ENCODE measurements around the gene EXOC3.
"Not testable (repeated sequence)": the region's sequence is repeated elsewhere in the genome, so short reads cannot be mapped to it uniquely, and the experiment has no call there.

DNA sequence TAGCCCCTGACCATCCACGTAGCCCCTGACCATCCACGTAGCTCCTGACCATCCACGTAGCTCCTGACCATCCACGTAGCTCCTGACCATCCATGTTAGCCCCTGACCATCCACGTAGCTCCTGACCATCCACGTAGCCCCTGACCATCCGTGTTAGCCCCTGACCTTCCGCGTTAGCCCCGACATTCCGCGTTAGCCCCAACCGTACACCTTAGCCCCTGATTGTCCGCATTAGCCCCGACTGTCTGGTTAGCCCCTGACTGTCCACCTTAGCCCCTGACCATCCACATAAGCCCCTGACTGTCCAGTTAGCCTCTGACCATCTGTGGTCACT lies 44.9 kb upstream of the EXOC3 start:
- TF ChIP-seq, protein P1, sequence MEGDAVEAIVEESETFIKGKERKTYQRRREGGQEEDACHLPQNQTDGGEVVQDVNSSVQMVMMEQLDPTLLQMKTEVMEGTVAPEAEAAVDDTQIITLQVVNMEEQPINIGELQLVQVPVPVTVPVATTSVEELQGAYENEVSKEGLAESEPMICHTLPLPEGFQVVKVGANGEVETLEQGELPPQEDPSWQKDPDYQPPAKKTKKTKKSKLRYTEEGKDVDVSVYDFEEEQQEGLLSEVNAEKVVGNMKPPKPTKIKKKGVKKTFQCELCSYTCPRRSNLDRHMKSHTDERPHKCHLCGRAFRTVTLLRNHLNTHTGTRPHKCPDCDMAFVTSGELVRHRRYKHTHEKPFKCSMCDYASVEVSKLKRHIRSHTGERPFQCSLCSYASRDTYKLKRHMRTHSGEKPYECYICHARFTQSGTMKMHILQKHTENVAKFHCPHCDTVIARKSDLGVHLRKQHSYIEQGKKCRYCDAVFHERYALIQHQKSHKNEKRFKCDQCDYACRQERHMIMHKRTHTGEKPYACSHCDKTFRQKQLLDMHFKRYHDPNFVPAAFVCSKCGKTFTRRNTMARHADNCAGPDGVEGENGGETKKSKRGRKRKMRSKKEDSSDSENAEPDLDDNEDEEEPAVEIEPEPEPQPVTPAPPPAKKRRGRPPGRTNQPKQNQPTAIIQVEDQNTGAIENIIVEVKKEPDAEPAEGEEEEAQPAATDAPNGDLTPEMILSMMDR (IDR thresholded peaks at IDR 0.05) = not testable (repeated sequence)
- not testable (repeated sequence) for TF ChIP-seq POLR2AphosphoS5 (IDR thresholded peaks at IDR 0.05)

Data from sigmoid colon (tissue), 4 donors.